ENCODE measurements around the gene CHRNB2.
"Not testable (repeated sequence)": the region's sequence is repeated elsewhere in the genome, so short reads cannot be mapped to it uniquely, and the experiment has no call there.

GRCh38 chr1:154531950-154532349 is 35.6 kb upstream of the CHRNB2 start:
- not testable (repeated sequence) for TF ChIP-seq CTCF, POLR2A (IDR thresholded peaks at IDR 0.05)
